K562 (cell line): ENCODE data around the gene CAPN7. TPM values are rescaled to one million over a fixed set of nuclear protein-coding genes. Genes with fewer than 3 reads are reported as not detected.

ENCODE experiments used
- ATAC-seq: fragments of 200-7000 bp; cut with Tn5 transposase; 3 replicates; pipeline ENCODE4 v1.9.1; 2020; ENCODE audit warnings: moderate library complexity
- Bru-seq: library from RNA; stranded (reverse); fragments of 400-500 nt; gene quantifications from one replicate; lab custom pipeline; 2021; lab: Mats Ljungman, UMichigan
- BruChase-seq, 2 experiments: library from RNA; stranded (reverse); fragments of 400-500 nt; gene quantifications; one replicate each; lab custom pipeline; 2021; lab: Mats Ljungman, UMichigan
- BruUV-seq: library from RNA; stranded (reverse); fragments of 400-500 nt; replicated peaks from 2 replicates; lab custom pipeline; 2021; lab: Mats Ljungman, UMichigan
- CTCF ChIA-PET: fragments of 300-600 bp; formaldehyde crosslinking; extraction: SDS; loops from one replicate; lab custom pipeline; 2021; ENCODE audit warnings: low intra/inter-chr PET ratio; lab: Yijun Ruan, JAX
- POLR2A ChIA-PET: fragments of 300-600, 350-650 bp; sonication (Branson Sonifier 250); formaldehyde crosslinking; extraction: SDS; loops from one replicate; lab custom pipeline; 2021; ENCODE audit warnings: antibody characterized with exemption, inconsistent platforms; lab: Yijun Ruan, JAX
- DNase-seq, 4 experiments: peaks; one replicate each; pipeline versions ENCODE4 v3.0.0 to v3.0.0-alpha.2; 2011 to 2018; ENCODE audit warnings: low spot score in 3 of 4, mixed read lengths in 3 of 4; ENCODE audit errors: extremely low read depth in 1 of 4
- FAIRE-seq: peaks from 2 replicates; lab custom pipeline; 2011; peaks lifted over from hg19 to GRCh38; lab: Jason Lieb, UNC
- H2AFZ ChIP-seq: 2 replicates; pipeline ENCODE4 v1.6.0; 2011; ENCODE audit warnings: low read depth, low read length, control low read depth, inconsistent platforms
- H3K27ac ChIP-seq: fragments of 200-600 bp; 3 replicates; pipeline ENCODE4 v1.8.0; 2011; ENCODE audit warnings: low read depth, mild to moderate bottlenecking, control low read depth, inconsistent platforms, low read length, moderate library complexity, mixed read lengths; ENCODE audit errors: extremely low read depth
- H3K27me3 ChIP-seq, 2 experiments: fragments of 300-600 bp in 1 of 2; 2 replicates in 1 of 2; 3 replicates in 1 of 2; pipeline versions ENCODE4 v1.6.0 to v1.8.0; 2011; ENCODE audit warnings: inconsistent platforms in 2 of 2, low read length in 2 of 2, mild to moderate bottlenecking in 1 of 2, mixed read lengths in 1 of 2, moderate library complexity in 1 of 2; ENCODE audit not compliant: control insufficient read depth in 2 of 2, insufficient read depth in 2 of 2
- H3K36me3 ChIP-seq: fragments of 300-600 bp; 3 replicates; pipeline ENCODE4 v1.8.0; 2011; ENCODE audit warnings: mild to moderate bottlenecking, low read length, inconsistent platforms; ENCODE audit not compliant: control insufficient read depth, insufficient read depth
- H3K4me1 ChIP-seq, 2 experiments: fragments of 200-600 bp in 1 of 2; replicated peaks in 1 of 2; 2 replicates in 1 of 2; 3 replicates in 1 of 2; pipeline versions ENCODE4 v1.5.1 to v1.8.0; 2011; ENCODE audit warnings: inconsistent platforms in 2 of 2, low read length in 2 of 2, mild to moderate bottlenecking in 1 of 2, mixed read lengths in 1 of 2, moderate library complexity in 1 of 2; ENCODE audit not compliant: control insufficient read depth in 2 of 2, insufficient read depth in 2 of 2
- H3K4me2 ChIP-seq: 2 replicates; pipeline ENCODE4 v1.6.1; 2011; ENCODE audit warnings: low read length, control low read depth, inconsistent platforms, mixed read lengths; ENCODE audit not compliant: insufficient read depth
- H3K4me3 ChIP-seq: fragments of 200-600 bp; sonication (generic), shearing (Covaris generic); 2 replicates; pipeline ENCODE4 v1.5.1; 2016; ENCODE audit warnings: control low read depth, inconsistent platforms
- H3K79me2 ChIP-seq: fragments of 200-600 bp; 3 replicates; pipeline ENCODE4 v1.8.0; 2011; ENCODE audit warnings: low read length, inconsistent platforms; ENCODE audit not compliant: control insufficient read depth, insufficient read depth
- H3K9ac ChIP-seq, 2 experiments: 2 replicates each; pipeline versions ENCODE4 v1.6.0 to v1.6.1; 2011; ENCODE audit warnings: low read depth in 2 of 2, low read length in 2 of 2, control low read depth in 1 of 2, inconsistent platforms in 1 of 2, mild to moderate bottlenecking in 1 of 2, mixed read lengths in 1 of 2; ENCODE audit not compliant: insufficient read depth in 1 of 2
- H3K9me1 ChIP-seq: one replicate; pipeline ENCODE4 v1.6.0; 2011; ENCODE audit warnings: inconsistent platforms, mild to moderate bottlenecking, low read length, moderate library complexity; ENCODE audit not compliant: control insufficient read depth, insufficient read depth
- H3K9me3 ChIP-seq: replicated peaks from 2 replicates; pipeline ENCODE4 v1.5.1; 2011; ENCODE audit warnings: low read depth, low read length, inconsistent platforms; ENCODE audit not compliant: control insufficient read depth, insufficient read depth
- H4K20me1 ChIP-seq: replicated peaks from 2 replicates; pipeline ENCODE4 v1.6.1; 2011; ENCODE audit warnings: low read length, inconsistent platforms, mixed read lengths; ENCODE audit not compliant: control insufficient read depth, insufficient read depth
- FOXK2 ChIP-seq, 2 experiments: fragments of 450-650 bp; IDR thresholded peaks in 1 of 2; conservative IDR thresholded peaks in 1 of 2; 2 replicates each; pipeline ENCODE4 v1.6.1; 2016; ENCODE audit warnings: low read depth in 2 of 2, mild to moderate bottlenecking in 1 of 2
- LCOR ChIP-seq: sonication (generic); formaldehyde crosslinking; IDR thresholded peaks from 2 replicates; pipeline ENCODE4 v1.8.0; 2022; ENCODE audit warnings: mild to moderate bottlenecking, missing genetic modification reagents
- NBN ChIP-seq: fragments of 450-650 bp; IDR thresholded peaks from 2 replicates; pipeline ENCODE4 v1.6.1; 2016; ENCODE audit warnings: low read depth, mild to moderate bottlenecking
- NUFIP1 ChIP-seq: fragments of 450-650 bp; IDR thresholded peaks from 2 replicates; pipeline ENCODE4 v1.6.1; 2018; ENCODE audit not compliant: partially characterized antibody
- POU5F1 ChIP-seq: fragments of 150-350 bp; IDR thresholded peaks from 2 replicates; pipeline ENCODE4 v1.6.1; 2014; ENCODE audit warnings: borderline replicate concordance, low read length, low read depth, mild to moderate bottlenecking; ENCODE audit not compliant: partially characterized antibody
- RBM34 ChIP-seq: fragments of 200-400 bp; formaldehyde crosslinking; IDR thresholded peaks from 2 replicates; pipeline ENCODE4 v1.6.1; 2018; ENCODE audit warnings: low read length, borderline replicate concordance; ENCODE audit not compliant: insufficient read depth
- RFX1 ChIP-seq: fragments of 450-650 bp; IDR thresholded peaks from 2 replicates; pipeline ENCODE4 v1.6.1; 2016; ENCODE audit warnings: mild to moderate bottlenecking, moderate library complexity
- SAFB2 ChIP-seq: fragments of 200-400 bp; formaldehyde crosslinking; IDR thresholded peaks from 2 replicates; pipeline ENCODE4 v1.6.1; 2018; ENCODE audit warnings: borderline replicate concordance, low read length, low read depth, moderate library complexity; ENCODE audit not compliant: severe bottlenecking
- TAF9B ChIP-seq: fragments of 450-650 bp; IDR thresholded peaks from 2 replicates; pipeline ENCODE4 v1.6.1; 2018; ENCODE audit warnings: mild to moderate bottlenecking; ENCODE audit not compliant: partially characterized antibody
- ZNF24 ChIP-seq: fragments of 450-650 bp; IDR thresholded peaks from 2 replicates; pipeline ENCODE4 v1.6.1; 2016
- ZNF316 ChIP-seq: fragments of 450-650 bp; IDR thresholded peaks from 2 replicates; pipeline ENCODE4 v1.6.1; 2016
- ZNF79 ChIP-seq: fragments of 250-450 bp; sonication (Bioruptor Pico); IDR thresholded peaks from 2 replicates; pipeline ENCODE4 v1.4.0; 2020; ENCODE audit warnings: low read depth, mild to moderate bottlenecking, moderate library complexity
- WGBS: fragments of 100-300 bp; shearing (Covaris generic); methylation state at CpG from one replicate; pipeline ENCODE4 v1.1.6; 2016; ENCODE audit warnings: low coverage, mixed read lengths; ENCODE audit not compliant: insufficient coverage; ENCODE audit errors: missing lambda C conversion rate; 5-methylcytosine and 5-hydroxymethylcytosine counted together
- in situ Hi-C: fragments of 300-500 bp; cut with MboI; formaldehyde crosslinking; loops from 4 replicates; pipeline ENCODE4 v1.15.0; 2018; ENCODE audit warnings: inconsistent platforms, mixed read lengths
- intact Hi-C: fragments of 100-400 bp; cut with micrococcal nuclease; formaldehyde crosslinking; loops from 2 replicates; pipeline ENCODE4 v1.14.2; 2022
- long read RNA-seq, 3 experiments: library from polyadenylated mRNA in 2 of 3; library from RNA in 1 of 3; unstranded in 2 of 3; stranded (forward) in 1 of 3; transcript quantifications; one replicate each; pipeline ENCODE4 v2.0.0, GENCODE V29; 2019 to 2022
- polyA minus RNA-seq, 3 experiments: library from RNA; depleted of rRNA, polyadenylated mRNA; stranded (reverse); fragments of >200 nt; gene quantifications; 2 replicates each; pipeline ENCODE4 v1.2.3, GENCODE V29; 2011
- polyA plus RNA-seq, 8 experiments: library from polyadenylated mRNA; depleted of rRNA in 4 of 8; stranded (reverse) in 5 of 8; unstranded in 3 of 8; fragments of >200 nt; fragmentation: Nextera tagmentation in 2 of 8; fragmentation: Illumina TruSeq in 1 of 8; extraction: Ambion mirVana in 2 of 8; extraction: Trizol in 1 of 8; gene quantifications; 2 replicates each; pipeline versions ENCODE4 v1.2.1 to v1.2.3, GENCODE V29; 2011 to 2014; ENCODE audit warnings: inconsistent platforms in 1 of 8, missing spikeins in 1 of 8
- total RNA-seq, 7 experiments: library from RNA; depleted of rRNA in 6 of 7; stranded (reverse); fragments of >200 nt in 6 of 7; fragmentation: Illumina TruSeq in 2 of 7; extraction: Trizol in 2 of 7; gene quantifications; 2 replicates each; pipeline versions ENCODE4 v1.2.1 to v1.2.3, GENCODE V29; 2011 to 2021; ENCODE audit warnings: low replicate concordance in 1 of 7
- TF ChIP-seq, protein P1 (sequence below), 2 experiments: fragments of 450-650 bp in 1 of 2; sonication (generic) in 1 of 2; formaldehyde crosslinking; conservative IDR thresholded peaks; 2 replicates each; pipeline versions ENCODE4 v1.4.0 to v1.8.1; 2020 to 2022; ENCODE audit warnings: mild to moderate bottlenecking in 1 of 2, missing genetic modification reagents in 1 of 2
- TF ChIP-seq, protein P2 (sequence below): sonication (generic); formaldehyde crosslinking; IDR thresholded peaks from 2 replicates; pipeline ENCODE4 v1.8.0; 2023; ENCODE audit warnings: mild to moderate bottlenecking, missing genetic modification reagents

Gene CAPN7
- total RNA-seq (2011; cell fraction: chromatin; rRNA removed; ENCODE audit: low replicate concordance): 37.7 and 89.2 TPM in 2 replicates
- 26.5 and 27.1 TPM in 2 replicates for total RNA-seq (2011; cell fraction: nucleolus; rRNA removed)
- 32.0 and 50.1 TPM in 2 replicates for total RNA-seq (2011; cell fraction: nucleoplasm; rRNA removed)
- total RNA-seq (2014; rRNA removed) (27.0 and 32.7 TPM in 2 replicates), total RNA-seq (2014; rRNA removed; fragmentation: Illumina TruSeq; extraction: Trizol) (33.4 and 35.3 TPM in 2 replicates), total RNA-seq (2015; rRNA removed; fragmentation: Illumina TruSeq; extraction: Trizol) (31.7 and 37.5 TPM in 2 replicates), total RNA-seq (2021) (42.6 and 42.7 TPM in 2 replicates), polyA plus RNA-seq (2011; rRNA removed) (28.1 and 36.4 TPM in 2 replicates), polyA plus RNA-seq (2014; fragmentation: Illumina TruSeq; extraction: Trizol) (24.8 and 32.6 TPM in 2 replicates), polyA plus RNA-seq (2014; fragmentation: Nextera tagmentation; extraction: Ambion mirVana) (1 to 10 TPM; 6.5 to 10.0 TPM), polyA plus RNA-seq (2014; rRNA removed) (23.3 TPM in 2 replicates), polyA minus RNA-seq (2011; rRNA and poly(A)+ RNA removed) (50.3 and 54.6 TPM in 2 replicates), Bru-seq, nascent RNA (percentile 85 among the genes with signal in this experiment), BruChase-seq, experiment 1, labeled RNA remaining after a 2-hour chase (percentile 93 among the genes with signal in this experiment), BruChase-seq, experiment 2, labeled RNA remaining after a 6-hour chase (percentile 92 among the genes with signal in this experiment)
- polyA plus RNA-seq (2011; cell fraction: cytosol; rRNA removed): 17.9 and 20.3 TPM in 2 replicates
- polyA plus RNA-seq (2011; cell fraction: nucleus; rRNA removed): 29.4 and 33.3 TPM in 2 replicates
- 19.3 and 25.7 TPM in 2 replicates for polyA plus RNA-seq (2012)
- 24.0 and 25.2 TPM in 2 replicates for polyA minus RNA-seq (2011; cell fraction: cytosol; rRNA and poly(A)+ RNA removed)
- 40.5 and 64.5 TPM in 2 replicates for polyA minus RNA-seq (2011; cell fraction: nucleus; rRNA and poly(A)+ RNA removed)
- long read RNA-seq, experiment 1, full-length matches to known transcripts: 66 of 129 reads
- long read RNA-seq, experiment 1, partial matches to known transcripts: 9 of 129 reads
- long read RNA-seq, experiment 1, other reads (novel, unspliced or antisense): 54 of 129 reads
- long read RNA-seq, experiment 2, full-length matches to known transcripts: 8 of 28 reads
- long read RNA-seq, experiment 2, partial matches to known transcripts: 2 of 28 reads
- long read RNA-seq, experiment 2, other reads (novel, unspliced or antisense): 18 of 28 reads
- long read RNA-seq, experiment 3, full-length matches to known transcripts: 1 of 17 reads
- long read RNA-seq, experiment 3, partial matches to known transcripts: 9 of 17 reads
- long read RNA-seq, experiment 3, other reads (novel, unspliced or antisense): 7 of 17 reads

DNA sequence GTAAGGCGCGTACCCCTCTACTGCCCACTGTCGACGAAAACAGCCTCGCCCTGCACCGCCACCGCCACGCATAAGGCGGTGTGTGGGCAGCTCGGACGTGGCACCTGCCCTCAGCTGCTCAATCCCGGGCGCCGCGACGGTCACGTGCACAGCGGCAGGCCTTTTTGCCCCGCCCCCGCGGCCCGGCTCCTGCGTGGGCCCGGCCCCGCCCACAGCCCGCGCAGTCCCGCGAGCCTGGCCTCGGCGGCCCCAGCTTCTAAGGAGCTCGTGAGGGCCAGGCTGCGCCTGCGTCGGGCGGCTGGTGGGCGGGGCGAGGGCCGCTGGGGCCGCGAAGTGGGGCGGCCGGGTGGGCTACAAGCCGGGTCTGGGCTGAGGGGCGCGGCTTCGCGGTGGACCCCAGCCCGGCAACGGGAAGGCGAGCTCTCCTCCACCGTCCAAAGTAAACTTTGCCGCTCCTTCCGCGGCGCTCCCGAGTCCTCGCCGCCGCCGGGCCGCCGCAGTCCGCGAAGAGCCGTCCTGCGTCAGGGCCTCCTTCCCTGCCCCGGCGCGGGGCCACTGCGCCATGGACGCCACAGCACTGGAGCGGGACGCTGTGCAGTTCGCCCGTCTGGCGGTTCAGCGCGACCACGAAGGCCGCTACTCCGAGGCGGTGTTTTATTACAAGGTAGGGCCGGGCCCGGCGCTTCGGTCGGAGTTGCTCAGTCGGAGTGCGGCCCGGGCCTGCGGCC lies at the start of gene CAPN7:
CAPN7 (plus strand) TSS at position 313 of the 728 bp plus-strand sequence; CDS start at position 563, 250 bp downstream.
- intact Hi-C loops (loop anchor here (5.0 to 10.0 kb wide), 5 partner anchors 89 to 1349 kb away; no protein-coding TSS in a partner anchor), in situ Hi-C loops (loop anchor here (25.0 kb wide), 1 partner anchor 1331 kb away; no protein-coding TSS in a partner anchor)
- CTCF ChIA-PET: interaction anchor here (1.1 kb wide), 2 partner anchors 197 to 199 kb away, joined by 3 to 4 read pairs; no protein-coding TSS in a partner anchor
- Histone ChIP-seq H3K4me3 (peak within 1 kb of the TSS; percentile 90), H3K27me3 (no peaks in the 10 kb centered on the region), H3K79me2 (peaks cover 49% of the 10 kb centered on the region), H3K9me1 (no peaks in the 10 kb centered on the region), H3K9me3 (no peaks in the 10 kb centered on the region), H3K9ac (peak within 1 kb of the TSS; percentile 89 to 100), H3K36me3 (peaks cover 25% of the 10 kb centered on the region), H4K20me1 (no peaks in the 10 kb centered on the region; the same call in 1 of the 2 replicates), H2AFZ (peak within 1 kb of the TSS; percentile 98), H3K27ac (peak within 1 kb of the TSS; percentile 89), H3K4me1 (peaks cover 14% of the 10 kb centered on the region in 2 experiments; a peak in 3 of 5 replicates), H3K4me2 (peak within 1 kb of the TSS; percentile 97)
- DNase-seq: peak; percentile 97 to 98 (median 98)
- peak; percentile 51 for FAIRE-seq
- whole genome bisulfite sequencing: 1% methylated on average over 64 of the region's 92 CpGs
- POLR2A ChIA-PET: interaction anchor here (0.6 to 5.9 kb wide), 9 partner anchors 10 to 260 kb away, joined by 3 to 41 read pairs (median 3); partner anchors contain the start of gene RBSN
- no TSS peak for BruUV-seq
- peak; percentile 95 for ATAC-seq
- TF ChIP-seq, protein P1, sequence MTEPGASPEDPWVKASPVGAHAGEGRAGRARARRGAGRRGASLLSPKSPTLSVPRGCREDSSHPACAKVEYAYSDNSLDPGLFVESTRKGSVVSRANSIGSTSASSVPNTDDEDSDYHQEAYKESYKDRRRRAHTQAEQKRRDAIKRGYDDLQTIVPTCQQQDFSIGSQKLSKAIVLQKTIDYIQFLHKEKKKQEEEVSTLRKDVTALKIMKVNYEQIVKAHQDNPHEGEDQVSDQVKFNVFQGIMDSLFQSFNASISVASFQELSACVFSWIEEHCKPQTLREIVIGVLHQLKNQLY (CRISPR knock-in tag; conservative IDR thresholded peaks at IDR 0.05): peak; percentile 33 to 93; a peak in 1 of 4 replicates
- TF ChIP-seq TAF9B (no peak), ZNF79 (CRISPR knock-in tag) (peak; percentile 35; the same call in 1 of the 2 replicates), NBN (no peak), RBM34 (0 out of 2 replicates have a peak, but pooled peaks have one; percentile 18), NUFIP1 (no peak), POU5F1 (peak; percentile 51), ZNF24 (no peak), SAFB2 (no peak), ZNF316 (no peak), RFX1 (no peak), LCOR (CRISPR knock-in tag) (peak; percentile 73), FOXK2 (conservative IDR thresholded peaks at IDR 0.05 in 1 of 2, IDR thresholded peaks at IDR 0.05 in 1 of 2; ENCODE audit: low read depth in 2 of 2) (0 out of 4 replicates have a peak, but pooled peaks of 1 of the 2 experiments have one; percentile 39)
- TF ChIP-seq, protein P2, sequence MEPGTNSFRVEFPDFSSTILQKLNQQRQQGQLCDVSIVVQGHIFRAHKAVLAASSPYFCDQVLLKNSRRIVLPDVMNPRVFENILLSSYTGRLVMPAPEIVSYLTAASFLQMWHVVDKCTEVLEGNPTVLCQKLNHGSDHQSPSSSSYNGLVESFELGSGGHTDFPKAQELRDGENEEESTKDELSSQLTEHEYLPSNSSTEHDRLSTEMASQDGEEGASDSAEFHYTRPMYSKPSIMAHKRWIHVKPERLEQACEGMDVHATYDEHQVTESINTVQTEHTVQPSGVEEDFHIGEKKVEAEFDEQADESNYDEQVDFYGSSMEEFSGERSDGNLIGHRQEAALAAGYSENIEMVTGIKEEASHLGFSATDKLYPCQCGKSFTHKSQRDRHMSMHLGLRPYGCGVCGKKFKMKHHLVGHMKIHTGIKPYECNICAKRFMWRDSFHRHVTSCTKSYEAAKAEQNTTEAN: peak; percentile 77; the same call in 1 of the 2 replicates
